Osteoblast (primary cell): ENCODE measurements around the gene KLHL3. TPM values are rescaled to one million over a fixed set of nuclear protein-coding genes. Genes with fewer than 3 reads are reported as not detected.
"Not testable (repeated sequence)": the region's sequence is repeated elsewhere in the genome, so short reads cannot be mapped to it uniquely, and the experiment has no call there.

Experiments used
- DNase-seq: peaks from one replicate; pipeline ENCODE4 v3.0.0; 2011; ENCODE audit warnings: low spot score, mixed read lengths; ENCODE audit not compliant: insufficient read length; ENCODE audit errors: missing footprints
- H2AFZ ChIP-seq: 2 replicates; pipeline ENCODE4 v1.6.0; 2011; ENCODE audit warnings: mild to moderate bottlenecking, low read length
- H3K27ac ChIP-seq: 2 replicates; pipeline ENCODE4 v1.5.1; 2011; ENCODE audit warnings: mild to moderate bottlenecking, low read depth, low read length, moderate library complexity
- H3K27me3 ChIP-seq: 2 replicates; pipeline ENCODE4 v1.6.0; 2012; ENCODE audit warnings: mild to moderate bottlenecking, control low read depth, inconsistent platforms, low read length, moderate library complexity; ENCODE audit not compliant: insufficient read depth
- H3K36me3 ChIP-seq: 2 replicates; pipeline ENCODE4 v1.5.1; 2011; ENCODE audit warnings: mild to moderate bottlenecking, low read length, control low read depth, moderate library complexity; ENCODE audit not compliant: insufficient read depth
- H3K4me1 ChIP-seq: 2 replicates; pipeline ENCODE4 v1.5.1; 2011; ENCODE audit warnings: mild to moderate bottlenecking, low read length, control low read depth, moderate library complexity; ENCODE audit not compliant: insufficient read depth
- H3K4me2 ChIP-seq: 2 replicates; pipeline ENCODE4 v1.6.0; 2011; ENCODE audit warnings: mild to moderate bottlenecking, low read length; ENCODE audit not compliant: insufficient read depth
- H3K4me3 ChIP-seq: fragments of 200-600 bp; sonication (generic); 3 replicates; pipeline ENCODE4 v1.5.1; 2012; ENCODE audit warnings: mild to moderate bottlenecking, low read length, inconsistent platforms; ENCODE audit not compliant: insufficient read depth
- H3K79me2 ChIP-seq: 2 replicates; pipeline ENCODE4 v1.6.0; 2012; ENCODE audit warnings: mild to moderate bottlenecking, low read length, control low read depth, inconsistent platforms; ENCODE audit not compliant: insufficient read depth
- H3K9me3 ChIP-seq: 2 replicates; pipeline ENCODE4 v1.5.1; 2011; ENCODE audit warnings: low read depth, low read length, control low read depth
- H4K20me1 ChIP-seq: 2 replicates; pipeline ENCODE4 v1.6.0; 2012; ENCODE audit warnings: mild to moderate bottlenecking, low read length, control low read depth; ENCODE audit not compliant: insufficient read depth
- total RNA-seq: library from RNA; depleted of rRNA; stranded (reverse); fragments of >200 nt; gene quantifications from 2 replicates; pipeline ENCODE4 v1.2.3, GENCODE V29; 2012
- TF ChIP-seq, protein P1 (sequence below): IDR thresholded peaks from 2 replicates; pipeline ENCODE4 v1.5.1; 2011; ENCODE audit warnings: mild to moderate bottlenecking, low read depth, low read length, moderate library complexity; ENCODE audit errors: extremely low read depth

KLHL3 gene
- total RNA-seq, 1 donor = 6.2 TPM

DNA sequence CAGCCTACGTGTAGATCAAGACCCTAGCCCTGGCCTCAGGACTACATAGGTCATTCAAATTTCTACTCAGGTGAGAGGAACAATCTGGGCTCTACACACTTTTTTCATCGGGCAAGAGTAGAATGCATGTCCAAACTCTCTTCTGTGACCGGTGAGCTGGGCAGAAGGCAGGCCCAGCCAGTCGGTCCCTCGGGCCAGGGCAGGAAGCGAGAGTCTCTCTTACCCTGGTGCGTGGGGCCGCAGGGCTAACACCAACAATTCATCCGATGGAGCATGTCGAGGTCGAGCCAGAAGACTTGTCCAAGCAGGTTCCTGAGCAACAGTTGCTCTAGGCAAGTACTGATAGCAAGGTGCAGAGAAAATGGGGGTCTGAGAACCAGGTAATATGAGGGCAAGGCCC lies 88.5 kb downstream of the KLHL3 start:
- Histone ChIP-seq H3K4me3 (no peak overlapping the region), H3K9me3 (no peaks in the 10 kb centered on the region), H4K20me1 (no peaks in the 10 kb centered on the region), H3K27me3 (no peaks in the 10 kb centered on the region), H2AFZ (no peak overlapping the region), H3K4me1 (peaks cover 8% of the 10 kb centered on the region), H3K79me2 (no peaks in the 10 kb centered on the region), H3K27ac (no peak overlapping the region), H3K36me3 (no peaks in the 10 kb centered on the region), H3K4me2 (no peak overlapping the region)
- TF ChIP-seq, protein P1, sequence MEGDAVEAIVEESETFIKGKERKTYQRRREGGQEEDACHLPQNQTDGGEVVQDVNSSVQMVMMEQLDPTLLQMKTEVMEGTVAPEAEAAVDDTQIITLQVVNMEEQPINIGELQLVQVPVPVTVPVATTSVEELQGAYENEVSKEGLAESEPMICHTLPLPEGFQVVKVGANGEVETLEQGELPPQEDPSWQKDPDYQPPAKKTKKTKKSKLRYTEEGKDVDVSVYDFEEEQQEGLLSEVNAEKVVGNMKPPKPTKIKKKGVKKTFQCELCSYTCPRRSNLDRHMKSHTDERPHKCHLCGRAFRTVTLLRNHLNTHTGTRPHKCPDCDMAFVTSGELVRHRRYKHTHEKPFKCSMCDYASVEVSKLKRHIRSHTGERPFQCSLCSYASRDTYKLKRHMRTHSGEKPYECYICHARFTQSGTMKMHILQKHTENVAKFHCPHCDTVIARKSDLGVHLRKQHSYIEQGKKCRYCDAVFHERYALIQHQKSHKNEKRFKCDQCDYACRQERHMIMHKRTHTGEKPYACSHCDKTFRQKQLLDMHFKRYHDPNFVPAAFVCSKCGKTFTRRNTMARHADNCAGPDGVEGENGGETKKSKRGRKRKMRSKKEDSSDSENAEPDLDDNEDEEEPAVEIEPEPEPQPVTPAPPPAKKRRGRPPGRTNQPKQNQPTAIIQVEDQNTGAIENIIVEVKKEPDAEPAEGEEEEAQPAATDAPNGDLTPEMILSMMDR = no peak
- no peak for DNase-seq

DNA sequence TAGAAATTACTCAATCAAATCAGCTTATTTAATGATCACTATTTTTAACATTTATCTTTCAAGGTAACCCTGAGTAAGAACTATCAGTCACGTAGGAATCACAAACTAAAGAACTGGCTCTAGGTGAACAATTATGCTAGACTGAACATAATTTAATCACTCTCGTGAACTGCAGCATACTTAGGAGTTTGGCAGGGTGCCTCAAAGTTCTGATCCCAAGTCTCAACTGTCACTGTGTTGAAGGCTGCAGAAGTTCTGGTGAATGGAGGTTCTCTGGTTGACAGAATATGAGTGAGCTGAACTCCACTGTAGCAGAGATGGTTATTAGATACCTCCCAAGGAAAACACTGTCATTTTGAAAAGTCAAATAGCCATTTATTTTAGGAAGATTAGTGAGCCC lies 89.1 kb downstream of the KLHL3 start:
- Histone ChIP-seq H3K4me2 (no peak overlapping the region), H3K9me3 (no peaks in the 10 kb centered on the region), H3K4me1 (peaks cover 8% of the 10 kb centered on the region), H4K20me1 (no peaks in the 10 kb centered on the region), H2AFZ (no peak overlapping the region), H3K79me2 (no peaks in the 10 kb centered on the region), H3K36me3 (no peaks in the 10 kb centered on the region), H3K4me3 (no peak overlapping the region), H3K27me3 (no peaks in the 10 kb centered on the region), H3K27ac (no peak overlapping the region)
- TF ChIP-seq, protein P1 = no peak
- DNase-seq = no peak

DNA sequence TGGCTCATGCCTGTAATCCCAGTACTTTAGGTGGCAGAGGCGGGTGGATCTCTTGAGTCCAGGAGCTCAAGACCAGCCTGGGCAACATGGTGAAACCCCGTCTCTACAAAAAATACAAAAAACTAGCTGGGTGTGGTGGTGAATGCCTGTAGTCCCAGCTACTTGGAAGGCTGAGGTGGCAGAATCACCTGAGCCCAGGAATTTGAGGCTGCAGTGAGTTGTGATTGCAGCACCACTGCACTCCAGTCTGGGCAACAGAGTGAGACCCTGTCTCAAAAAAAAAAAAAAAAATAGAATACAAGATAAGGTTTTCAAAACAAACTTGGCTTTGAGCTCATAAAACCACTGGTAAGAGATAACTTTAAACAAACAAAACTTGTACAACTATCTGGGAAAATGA lies 92.8 kb downstream of the KLHL3 start:
- H3K9me3 ChIP-seq, H4K20me1 ChIP-seq, H3K4me1 ChIP-seq, DNase-seq, H2AFZ ChIP-seq, H3K36me3 ChIP-seq, H3K4me3 ChIP-seq, H3K79me2 ChIP-seq, H3K4me2 ChIP-seq, H3K27me3 ChIP-seq, H3K27ac ChIP-seq: not testable (repeated sequence)

DNA sequence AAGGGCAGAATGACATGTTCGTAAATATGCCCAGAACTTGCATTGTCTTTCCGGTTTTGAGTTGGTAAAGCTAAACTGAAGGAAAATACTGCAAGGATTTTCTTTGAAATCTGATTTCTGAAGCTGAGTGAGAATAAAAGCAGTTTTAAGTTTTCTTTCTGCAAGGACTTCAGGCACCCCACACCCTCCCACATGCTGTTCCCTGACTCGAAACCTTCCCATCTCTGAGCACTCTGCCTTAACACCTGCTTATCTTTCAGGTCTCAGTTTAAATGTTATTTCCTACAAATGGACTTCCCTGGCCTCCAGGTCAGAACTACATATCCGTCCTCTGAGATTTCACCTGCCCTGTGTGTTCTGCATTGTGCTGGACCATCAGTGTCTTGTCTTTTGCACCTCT lies 93.8 kb downstream of the KLHL3 start:
- Histone ChIP-seq H3K27me3 (no peaks in the 10 kb centered on the region), H2AFZ (no peak overlapping the region), H4K20me1 (no peaks in the 10 kb centered on the region), H3K4me3 (no peak overlapping the region), H3K36me3 (no peaks in the 10 kb centered on the region), H3K79me2 (no peaks in the 10 kb centered on the region), H3K27ac (no peak overlapping the region), H3K9me3 (peaks cover 4% of the 10 kb centered on the region), H3K4me2 (no peak overlapping the region), H3K4me1 (no peaks in the 10 kb centered on the region)
- no peak for DNase-seq
- TF ChIP-seq, protein P1 = no peak
